HuH-7.5 (cell line): ENCODE results near the gene TIGD6.
"Not testable (repeated sequence)": the region's sequence is repeated elsewhere in the genome, so short reads cannot be mapped to it uniquely, and the experiment has no call there.

Experiments used
- DNase-seq: peaks from one replicate; pipeline ENCODE4 v3.0.0; 2011; ENCODE audit warnings: low spot score

TIGD6 gene

GRCh38 chr5:150000256-150000989 is at the start of gene TIGD6, which contains the start of gene HMGXB3:
TIGD6 (minus strand) TSS chr5:150000654; CDS start chr5:149996348, 4,306 bp downstream.
HMGXB3 (plus strand) TSS chr5:150000739; CDS start chr5:150004853, 4,114 bp downstream.
- peak; percentile 77 for DNase-seq

GRCh38 chr5:150046031-150046430 is 45.6 kb upstream of the TIGD6 start:
- no peak for DNase-seq

GRCh38 chr5:150045549-150045948 is 45.1 kb upstream of the TIGD6 start:
- no peak for DNase-seq

GRCh38 chr5:150044712-150045111 is 44.3 kb upstream of the TIGD6 start:
- DNase-seq: no peak

- no peak for DNase-seq
Measured at GRCh38 chr5:150044329-150044681, 43.9 kb upstream of the TIGD6 start.

- DNase-seq: no peak
Measured at GRCh38 chr5:150043657-150044328, 43.3 kb upstream of the TIGD6 start.

GRCh38 chr5:150042459-150042858 is 42.0 kb upstream of the TIGD6 start:
- no peak for DNase-seq

- DNase-seq: no peak
Measured at GRCh38 chr5:150038547-150038946, 38.1 kb upstream of the TIGD6 start.

- DNase-seq: no peak
Measured at GRCh38 chr5:150036513-150036912, 36.1 kb upstream of the TIGD6 start.

GRCh38 chr5:150035139-150035895 is 34.9 kb upstream of the TIGD6 start:
- DNase-seq: no peak

- no peak for DNase-seq
Measured at GRCh38 chr5:150034662-150035061, 34.2 kb upstream of the TIGD6 start.

- no peak for DNase-seq
Measured at GRCh38 chr5:150033334-150033733, 32.9 kb upstream of the TIGD6 start.

GRCh38 chr5:150028047-150028446 is 27.6 kb upstream of the TIGD6 start:
- DNase-seq: not testable (repeated sequence)

- DNase-seq: no peak
Measured at GRCh38 chr5:150026682-150027172, 26.3 kb upstream of the TIGD6 start.

- DNase-seq: no peak
Measured at GRCh38 chr5:150024346-150024984, 24.0 kb upstream of the TIGD6 start.

GRCh38 chr5:150023136-150023535 is 22.7 kb upstream of the TIGD6 start:
- DNase-seq: no peak

GRCh38 chr5:150022681-150023080 is 22.2 kb upstream of the TIGD6 start:
- DNase-seq: no peak

GRCh38 chr5:150022158-150022531 is 21.7 kb upstream of the TIGD6 start:
- no peak for DNase-seq

- DNase-seq: no peak
Measured at GRCh38 chr5:150021491-150022157, 21.2 kb upstream of the TIGD6 start.

GRCh38 chr5:150020249-150020648 is 19.8 kb upstream of the TIGD6 start:
- no peak for DNase-seq

- no peak for DNase-seq
Measured at GRCh38 chr5:150017226-150018005, 17.0 kb upstream of the TIGD6 start.
